Fibroblast of lung (primary cell): Measurements from ENCODE around the gene GSK3A.

Experiments used
- CTCF ChIP-seq, 2 donors: IDR thresholded peaks in 1 of 2; conservative IDR thresholded peaks in 1 of 2; 1 replicate in 1 of 2; 2 replicates in 1 of 2; pipeline ENCODE4 v1.5.1; 2011 to 2012; ENCODE audit warnings: low read length in 2 of 2, control low read depth in 1 of 2, inconsistent platforms in 1 of 2, low read depth in 1 of 2, mild to moderate bottlenecking in 1 of 2
- EZH2 ChIP-seq: IDR thresholded peaks from 2 replicates; pipeline ENCODE4 v1.5.1; 2012; ENCODE audit warnings: low read length, control low read depth, mild to moderate bottlenecking; ENCODE audit errors: missing control alignments

- TF ChIP-seq CTCF (conservative IDR thresholded peaks at IDR 0.05 in 1 of 2, IDR thresholded peaks at IDR 0.05 in 1 of 2; ENCODE audit: low read depth in 1 of 2, low read length in 2 of 2) (no peak), EZH2 (no peak)
Measured at GRCh38 chr19:42208612-42209011, 33.8 kb downstream of the GSK3A start.
